ENCODE results near the gene C2orf92.

The C2orf92 gene

DNA sequence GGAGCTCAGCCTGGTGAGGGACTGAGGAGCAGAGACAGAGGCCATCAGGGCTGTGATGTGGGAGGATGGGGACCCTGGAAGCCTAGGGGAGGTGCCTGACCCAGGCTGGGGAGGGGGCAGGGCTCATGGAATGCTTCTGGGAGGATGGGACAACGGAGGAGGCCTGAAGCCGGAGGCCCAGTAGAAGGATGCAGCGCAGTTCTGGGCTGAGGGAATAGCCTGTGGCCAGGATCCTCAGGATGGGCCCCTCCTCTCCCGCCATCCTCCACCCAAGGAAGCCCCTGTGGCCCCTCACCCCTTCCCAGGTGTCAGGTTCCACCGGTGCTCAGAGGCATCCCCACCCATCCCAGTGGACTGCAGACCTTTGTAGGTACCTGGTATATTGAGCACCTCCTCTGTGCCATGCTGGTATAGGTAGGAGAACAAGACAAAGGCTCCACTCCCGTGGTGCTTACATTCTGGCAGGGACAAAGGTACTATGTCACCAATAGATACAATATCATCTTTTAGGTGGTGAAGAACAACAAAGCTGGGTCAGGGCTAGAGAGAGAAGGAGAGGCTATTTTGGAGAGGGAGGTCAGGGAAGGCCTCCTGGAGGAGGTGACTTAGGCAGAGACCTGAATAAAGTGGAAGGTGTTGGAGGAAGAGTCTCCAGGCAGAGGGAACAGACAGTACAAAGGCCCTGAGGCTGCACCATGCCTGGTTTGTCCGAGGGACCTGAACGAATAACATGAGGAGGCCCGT is 46.6 kb downstream of the C2orf92 start:
- no peak for DNase-seq

GRCh38 chr2:97716695-97717612 is 47.4 kb downstream of the C2orf92 start:
- DNase-seq = no peak

GRCh38 chr2:97717613-97717995 is 48.1 kb downstream of the C2orf92 start:
- DNase-seq = no peak

DNA sequence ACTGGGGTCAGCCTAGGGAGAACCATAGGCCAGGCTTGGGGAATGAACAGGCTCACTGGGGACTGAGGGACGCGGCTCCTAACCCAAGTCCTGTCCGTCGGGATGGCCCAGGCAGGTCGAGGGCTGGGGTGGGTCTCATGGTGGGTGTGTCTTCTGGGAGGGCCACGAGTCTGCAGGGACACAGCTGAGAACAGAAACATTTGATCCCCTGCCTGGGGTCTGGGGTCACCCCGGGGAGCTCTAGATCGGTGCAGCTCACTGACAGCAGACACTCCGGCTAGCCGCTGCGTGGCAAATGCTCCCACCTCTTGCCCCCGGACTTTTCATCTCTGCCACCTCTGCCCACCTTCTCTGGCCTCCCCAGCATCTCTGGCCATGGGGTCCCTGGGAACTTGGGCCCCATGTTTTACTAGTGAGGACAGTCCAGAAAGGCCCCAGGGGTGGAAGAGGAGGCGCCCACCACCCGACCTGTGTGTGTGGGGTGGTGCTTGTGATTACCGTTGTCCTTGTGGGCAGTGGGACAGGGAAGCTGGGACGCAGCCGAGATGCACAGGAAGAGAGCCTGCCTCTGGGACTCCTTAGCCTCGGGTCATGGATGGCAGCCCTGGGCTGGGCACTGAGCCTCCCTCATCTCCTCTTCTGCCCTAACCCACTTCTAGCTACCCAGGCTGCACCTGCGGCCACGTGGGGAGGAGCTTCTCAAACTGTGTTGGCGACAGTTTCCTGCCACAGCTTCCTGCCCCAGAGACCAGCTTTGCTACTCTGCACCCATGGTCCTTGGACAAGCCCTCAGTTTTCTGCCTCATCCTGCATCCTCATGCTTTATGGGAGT is 48.8 kb downstream of the C2orf92 start:
- DNase-seq = peak; percentile 66

GRCh38 chr2:97718942-97719341 is 49.4 kb downstream of the C2orf92 start:
- DNase-seq = no peak

GRCh38 chr2:97719362-97720155 is 50.0 kb downstream of the C2orf92 start:
- no peak for DNase-seq

GRCh38 chr2:97720746-97721145 is 51.2 kb downstream of the C2orf92 start:
- no peak for DNase-seq

DNA sequence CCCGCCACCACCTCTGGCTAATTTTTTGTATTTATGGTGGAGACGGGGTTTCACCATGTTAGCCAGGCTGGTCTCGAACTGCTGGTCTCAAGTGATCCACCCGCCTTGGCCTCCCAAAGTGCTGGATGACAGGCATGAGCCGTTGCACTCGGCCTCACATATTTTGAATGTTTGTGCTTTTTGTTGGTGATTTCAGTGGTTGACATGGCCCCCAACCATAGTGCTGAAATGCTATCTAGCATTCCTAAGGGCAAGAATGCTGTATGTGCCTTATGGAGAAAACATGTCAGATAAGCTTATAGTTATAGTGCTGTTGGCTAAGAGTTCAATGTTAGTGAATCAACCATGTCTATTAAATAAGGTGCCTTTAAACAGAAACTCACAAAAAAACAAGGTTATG is 52.7 kb downstream of the C2orf92 start:
- no peak for DNase-seq

- DNase-seq = no peak
Measured at GRCh38 chr2:97723156-97724072, 53.9 kb downstream of the C2orf92 start.

- no peak for DNase-seq
Measured at GRCh38 chr2:97724073-97724410, 54.5 kb downstream of the C2orf92 start.

DNA sequence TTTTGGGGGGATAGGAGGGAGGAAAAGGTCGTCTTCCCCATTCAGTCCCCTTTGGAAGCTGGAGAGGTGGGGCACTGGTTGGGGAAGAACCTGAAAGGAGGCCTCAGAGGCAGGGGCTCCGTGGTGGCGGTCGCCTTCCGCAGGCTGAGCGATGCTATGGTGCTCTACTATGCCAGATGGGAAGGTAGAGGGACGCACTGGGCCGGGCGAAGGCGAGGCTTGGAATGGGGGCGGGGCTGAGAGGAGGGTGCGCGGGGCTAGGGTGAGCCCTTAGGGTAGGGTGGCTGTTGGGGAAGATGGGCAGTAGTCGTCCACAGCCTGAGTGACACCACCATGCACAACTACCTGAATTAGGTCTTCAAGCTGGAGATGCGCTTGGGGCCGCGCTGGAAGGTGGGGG is 55.0 kb downstream of the C2orf92 start:
- no peak for DNase-seq

- DNase-seq = no peak
Measured at GRCh38 chr2:97724946-97725688, 55.6 kb downstream of the C2orf92 start.

- no peak for DNase-seq
Measured at GRCh38 chr2:97726261-97727064, 57.0 kb downstream of the C2orf92 start.

DNA sequence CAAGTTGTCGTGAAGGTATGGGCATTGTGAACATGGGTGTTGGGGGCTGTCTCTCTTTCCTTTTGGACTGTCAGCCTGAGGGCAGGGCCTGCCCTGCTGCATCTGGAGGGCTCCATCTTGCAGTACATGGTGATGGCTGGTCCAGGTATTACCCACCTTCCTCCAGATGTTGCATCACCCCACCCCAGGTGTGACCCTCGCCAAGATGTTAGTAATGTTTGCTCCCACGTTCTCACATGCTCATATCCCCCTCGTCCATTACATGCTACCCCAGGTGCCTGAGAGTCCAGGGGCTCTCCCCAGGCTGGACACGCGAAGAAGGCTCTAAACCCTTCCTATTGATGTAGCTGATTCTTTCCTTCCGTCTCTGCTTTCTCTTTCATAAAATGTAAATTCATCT is 57.8 kb downstream of the C2orf92 start:
- DNase-seq = no peak

DNA sequence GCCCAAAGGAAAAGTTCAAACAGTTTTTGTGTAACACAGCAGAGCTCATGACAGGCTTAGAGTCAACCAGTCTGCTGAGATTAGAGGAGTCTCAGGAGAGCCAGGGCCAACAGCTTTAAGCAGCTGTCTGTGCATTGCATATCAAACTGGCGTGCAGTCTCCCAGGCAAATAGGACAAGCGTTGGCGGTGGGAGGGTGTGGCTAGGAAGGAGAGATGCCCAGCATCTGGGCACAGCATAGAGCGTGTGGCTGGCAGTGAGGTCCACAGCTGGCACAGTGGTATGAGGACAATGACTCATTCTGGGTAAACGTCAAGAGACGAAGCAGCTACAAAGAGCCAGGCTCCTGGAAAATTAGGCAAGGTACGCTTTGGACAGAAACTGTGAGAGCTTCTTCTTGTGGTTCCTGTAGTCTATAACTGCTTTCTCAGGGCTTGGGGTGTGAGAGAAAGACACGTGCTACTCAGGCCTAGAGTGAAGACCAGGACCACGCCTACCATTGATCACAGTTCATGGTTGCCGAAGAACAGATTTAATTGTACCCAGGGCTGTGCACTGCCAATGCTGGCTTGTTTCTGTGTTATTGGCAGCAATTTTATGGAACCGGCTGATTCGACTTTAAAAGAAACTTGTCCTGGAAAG is 58.7 kb downstream of the C2orf92 start:
- no peak for DNase-seq

GRCh38 chr2:97730245-97730644 is 60.7 kb downstream of the C2orf92 start:
- no peak for DNase-seq

GRCh38 chr2:97731274-97732020 is 61.9 kb downstream of the C2orf92 start:
- no peak for DNase-seq
